GM19240 (cell line): Measurements from ENCODE around the gene SLC7A4.

Experiments
- DNase-seq: peaks from one replicate; pipeline ENCODE4 v3.0.0; 2011; ENCODE audit warnings: low spot score; ENCODE audit not compliant: insufficient read length

The SLC7A4 gene

DNA sequence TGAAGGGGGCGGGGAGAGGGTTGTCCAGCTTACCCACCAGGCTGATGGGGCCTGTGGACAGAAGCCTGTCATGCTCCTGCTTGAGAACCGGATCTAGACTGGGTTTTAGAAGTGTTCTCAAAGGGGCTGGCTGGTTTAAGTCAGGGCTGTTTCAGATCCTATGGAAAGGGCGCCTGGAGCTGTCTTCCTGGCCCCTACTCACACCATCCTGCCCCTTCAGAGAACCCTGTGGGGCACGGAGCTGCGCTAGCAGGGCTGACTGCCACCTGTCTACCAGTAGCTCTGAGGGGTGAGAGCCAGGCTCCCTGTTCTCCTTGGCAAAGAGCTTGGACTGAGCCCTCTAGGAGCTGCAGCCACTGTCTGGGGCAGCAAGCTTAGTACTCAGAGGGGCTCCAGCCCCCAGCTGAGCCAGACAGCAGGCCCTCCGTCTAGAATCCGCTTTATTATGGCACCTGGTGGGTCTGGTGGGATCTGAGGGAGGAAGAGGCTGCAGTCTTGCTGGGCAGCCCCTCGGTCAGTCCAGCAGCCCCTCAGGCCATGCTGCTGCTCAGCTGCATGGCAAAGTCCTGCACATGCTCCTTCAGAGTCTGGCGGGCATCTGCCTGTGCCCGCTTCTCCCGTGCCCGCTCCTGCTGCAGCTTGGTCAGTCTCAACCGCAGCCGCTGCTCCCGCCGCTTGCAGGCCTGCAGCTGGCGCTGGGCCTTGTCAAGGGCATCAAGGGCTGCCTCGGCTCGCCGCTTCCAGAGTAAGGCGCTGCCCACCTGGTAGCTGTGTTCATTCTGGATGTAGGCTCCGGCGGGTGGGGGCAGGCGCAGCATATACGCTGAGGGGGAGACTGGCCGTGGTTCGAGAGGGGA, 32.8 kb downstream of the SLC7A4 start:
- DNase-seq = no peak

DNA sequence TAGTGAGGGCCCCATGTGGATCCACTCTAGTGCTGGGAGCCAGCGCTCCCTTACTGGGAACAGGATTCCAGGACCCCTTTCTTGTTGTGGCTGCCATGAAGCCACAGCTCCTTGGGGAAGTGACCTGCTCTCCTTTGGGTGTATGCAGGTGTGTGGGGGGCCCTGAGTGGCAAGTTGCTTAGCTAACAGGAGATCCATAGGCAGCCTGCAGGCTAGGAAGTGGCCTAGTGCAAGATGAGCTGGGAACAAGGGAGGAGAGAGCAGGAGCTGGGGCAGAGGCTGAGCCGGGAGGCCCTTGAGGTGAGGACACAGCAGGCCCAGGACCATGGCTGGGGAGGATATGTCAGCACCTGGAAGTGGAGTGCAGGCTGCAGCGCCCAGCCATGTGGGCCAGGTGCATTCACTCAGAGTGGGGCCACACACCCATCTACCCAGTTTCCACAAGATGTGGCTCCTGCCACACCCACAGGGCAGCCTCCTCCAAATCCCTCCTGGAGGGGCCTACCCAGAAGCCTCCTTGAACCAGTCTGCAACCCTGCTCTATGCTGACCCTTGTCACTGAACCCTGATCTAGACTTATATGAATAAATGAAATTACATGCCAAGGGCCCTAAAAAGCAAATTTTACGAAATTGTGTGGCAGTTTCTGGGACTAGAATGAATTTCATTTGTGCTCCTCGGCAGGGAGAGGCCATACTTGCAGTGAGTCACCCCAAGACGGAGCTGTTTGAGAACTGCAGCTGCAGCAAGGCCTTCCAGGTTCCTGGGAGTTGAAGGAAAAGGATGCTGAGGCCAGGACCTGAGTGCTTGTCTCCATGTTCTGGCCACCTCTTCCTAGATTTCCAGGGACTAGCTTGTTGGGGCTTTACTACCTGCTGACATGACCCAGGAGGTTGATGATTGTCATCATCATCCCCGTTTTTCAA, 33.7 kb downstream of the SLC7A4 start:
- DNase-seq = no peak

DNA sequence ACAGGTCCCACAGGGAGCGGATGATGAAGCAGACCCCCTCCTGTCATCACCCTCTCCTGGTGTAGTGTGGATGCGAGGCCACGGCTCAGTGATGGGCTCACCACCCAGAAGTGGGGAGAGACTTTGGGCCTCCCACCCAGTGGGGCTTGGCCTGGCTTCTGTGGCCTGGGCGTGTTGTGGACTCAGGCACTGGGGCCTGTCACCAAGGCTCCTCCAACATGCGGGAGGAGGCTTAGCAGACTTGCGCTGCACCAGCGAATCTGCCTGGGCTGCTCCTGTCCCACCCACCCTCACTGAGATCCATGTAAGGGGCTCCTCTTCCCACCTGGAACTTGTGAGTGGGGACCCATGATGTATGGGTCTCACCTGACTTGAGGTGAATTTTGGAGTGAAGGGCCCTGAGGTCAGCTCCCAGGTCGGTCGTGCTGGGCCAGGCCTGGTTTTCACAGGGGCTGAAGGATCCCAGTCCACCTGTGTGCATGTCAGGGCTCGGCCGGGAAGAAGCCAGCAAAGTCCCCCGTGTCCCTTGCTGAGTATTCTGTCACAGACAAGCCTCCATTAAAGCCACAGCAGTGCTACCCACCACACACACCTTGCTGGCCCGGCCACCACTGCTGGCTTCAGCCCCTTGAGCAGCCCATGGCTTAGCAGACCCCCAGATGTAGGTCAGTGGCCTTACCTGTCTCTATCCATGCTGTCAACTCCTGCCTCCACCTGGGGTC, 34.7 kb downstream of the SLC7A4 start:
- no peak for DNase-seq

DNA sequence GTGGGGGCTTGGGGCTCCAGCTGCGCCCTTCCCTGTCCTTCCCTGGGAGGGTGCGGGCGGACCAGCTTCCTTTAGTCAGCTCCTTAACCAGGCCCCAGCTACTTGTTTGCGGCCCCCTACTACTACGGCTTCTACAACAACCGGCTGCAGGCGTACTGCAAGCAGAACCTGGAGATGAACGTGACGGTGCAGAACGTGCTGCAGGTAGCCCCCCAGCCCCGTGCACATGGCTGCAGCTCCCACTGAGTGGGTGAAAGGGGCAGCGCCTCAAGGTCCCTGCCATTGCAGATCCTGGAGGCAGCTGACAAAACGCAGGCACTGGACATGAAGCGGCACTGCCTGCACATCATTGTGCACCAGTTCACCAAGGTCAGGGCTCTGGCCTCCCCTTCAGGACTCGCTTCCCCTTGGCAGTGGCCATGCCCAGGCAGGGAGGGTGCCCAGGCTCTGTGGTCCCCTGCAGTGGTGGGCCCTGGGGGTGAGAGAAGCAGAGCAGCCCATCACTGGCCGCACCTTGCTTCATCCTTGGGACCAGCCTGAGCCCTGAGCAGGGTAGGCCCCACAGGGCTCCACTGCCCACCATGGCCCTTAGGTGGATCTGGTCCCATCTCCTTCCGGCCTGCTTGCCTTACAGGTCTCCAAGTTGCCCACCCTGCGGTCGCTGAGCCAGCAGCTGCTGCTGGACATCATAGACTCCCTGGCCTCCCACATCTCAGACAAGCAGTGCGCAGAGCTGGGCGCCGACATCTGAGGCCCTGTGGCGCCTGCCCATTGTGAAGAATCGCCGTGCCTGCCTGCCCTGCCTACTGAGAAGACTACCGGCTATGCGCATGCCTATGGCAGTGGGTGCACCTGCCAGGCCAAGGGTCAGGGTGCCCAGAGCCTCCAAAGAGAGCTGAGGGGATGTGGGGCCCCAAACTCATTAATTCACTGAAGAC, 35.5 kb downstream of the SLC7A4 start:
- DNase-seq = no peak

DNA sequence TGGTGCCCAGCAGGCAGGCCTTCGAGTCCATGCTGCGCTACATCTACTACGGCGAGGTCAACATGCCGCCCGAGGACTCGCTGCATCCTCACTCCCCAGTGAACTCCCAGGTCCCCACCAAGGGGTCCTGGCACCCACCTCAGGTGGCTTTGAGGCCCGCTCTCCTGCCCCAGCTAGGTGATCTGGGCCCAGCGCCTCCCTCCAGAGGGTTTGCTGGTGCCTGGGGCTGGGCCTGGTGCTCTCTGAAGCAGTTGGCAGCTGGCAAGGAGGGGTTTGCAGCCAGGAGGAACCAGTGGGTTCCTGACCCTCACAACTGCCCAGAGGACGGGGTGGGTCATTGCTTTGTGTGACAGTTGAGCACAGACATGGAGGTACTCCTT, 36.3 kb downstream of the SLC7A4 start:
- no peak for DNase-seq

DNA sequence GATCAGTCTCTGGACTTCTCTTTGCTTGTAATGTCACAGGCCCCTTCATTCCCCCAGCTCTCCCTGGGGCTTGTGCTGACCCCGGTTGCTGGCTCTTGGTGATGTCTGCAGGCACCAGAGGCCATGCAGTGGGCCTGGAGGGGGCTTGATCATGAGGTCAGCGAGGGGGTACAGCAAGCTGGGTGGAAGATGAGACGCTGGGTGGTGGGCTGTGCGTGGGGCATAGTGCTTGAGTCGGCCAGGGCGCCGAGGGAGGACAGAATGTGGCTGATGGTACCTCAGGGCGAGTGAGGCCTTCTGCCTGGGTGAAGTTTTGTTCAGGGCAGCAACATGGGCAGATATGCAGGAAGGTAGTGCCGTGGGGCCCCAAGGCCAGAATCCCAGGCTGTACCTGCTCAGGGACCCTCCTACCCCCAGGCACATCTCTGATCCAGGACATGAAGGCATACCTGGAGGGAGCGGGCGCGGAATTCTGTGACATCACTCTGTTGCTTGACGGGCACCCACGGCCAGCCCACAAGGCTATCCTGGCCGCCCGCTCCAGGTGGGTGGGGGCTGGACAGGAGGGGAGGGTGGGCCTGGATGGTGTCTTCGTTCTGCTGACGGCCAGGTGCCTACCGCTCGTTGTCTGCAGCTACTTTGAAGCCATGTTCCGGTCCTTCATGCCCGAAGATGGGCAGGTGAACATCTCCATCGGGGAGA, 36.9 kb downstream of the SLC7A4 start:
- no peak for DNase-seq

DNA sequence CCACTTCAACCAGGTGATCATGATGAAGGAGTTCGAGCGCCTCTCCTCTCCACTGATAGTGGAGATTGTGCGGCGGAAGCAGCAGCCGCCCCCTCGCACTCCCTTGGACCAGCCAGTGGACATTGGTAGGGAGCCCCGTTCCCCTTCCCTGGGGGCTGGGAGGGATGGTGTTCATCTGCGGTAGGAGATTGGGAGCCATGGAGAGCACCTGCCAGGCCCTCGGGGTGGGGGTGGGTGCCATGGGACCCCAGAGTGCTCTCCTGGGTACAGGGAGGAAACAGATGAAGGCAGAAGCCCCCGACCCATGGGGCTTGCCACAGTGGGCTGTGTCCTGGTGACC, 37.5 kb downstream of the SLC7A4 start:
- DNase-seq = no peak

DNA sequence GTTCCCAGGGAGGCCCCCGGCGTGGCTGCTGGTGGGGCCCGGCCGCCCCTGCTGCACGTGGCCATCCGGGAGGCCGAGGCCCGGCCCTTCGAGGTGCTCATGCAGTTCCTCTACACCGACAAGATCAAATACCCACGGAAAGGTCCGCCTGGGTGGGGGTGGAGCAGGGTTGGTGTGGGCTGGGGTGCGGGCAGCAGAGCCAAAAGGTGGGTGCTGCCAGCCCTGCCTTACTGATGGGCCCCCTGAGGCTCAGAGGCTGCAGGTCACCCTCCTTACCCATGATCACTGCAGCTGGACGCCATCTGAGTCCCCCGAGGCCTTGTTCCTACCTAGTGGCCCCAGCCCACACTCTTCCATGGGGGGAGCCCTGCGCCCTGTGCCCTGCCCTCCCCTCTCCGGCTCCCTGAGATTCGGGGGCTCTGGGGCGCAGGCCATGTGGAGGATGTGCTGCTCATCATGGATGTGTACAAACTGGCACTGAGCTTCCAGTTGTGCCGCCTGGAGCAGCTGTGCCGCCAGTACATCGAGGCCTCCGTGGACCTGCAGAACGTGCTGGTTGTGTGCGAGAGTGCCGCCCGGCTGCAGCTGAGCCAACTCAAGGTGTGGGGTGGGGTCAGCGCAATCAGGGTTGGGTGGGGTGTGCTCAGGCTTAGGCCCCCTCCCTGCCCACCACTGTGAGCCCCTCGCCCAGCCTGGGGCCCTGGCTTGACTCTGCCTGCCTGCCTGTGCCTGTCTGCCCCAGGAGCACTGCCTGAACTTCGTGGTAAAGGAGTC, 38.0 kb downstream of the SLC7A4 start:
- no peak for DNase-seq

DNA sequence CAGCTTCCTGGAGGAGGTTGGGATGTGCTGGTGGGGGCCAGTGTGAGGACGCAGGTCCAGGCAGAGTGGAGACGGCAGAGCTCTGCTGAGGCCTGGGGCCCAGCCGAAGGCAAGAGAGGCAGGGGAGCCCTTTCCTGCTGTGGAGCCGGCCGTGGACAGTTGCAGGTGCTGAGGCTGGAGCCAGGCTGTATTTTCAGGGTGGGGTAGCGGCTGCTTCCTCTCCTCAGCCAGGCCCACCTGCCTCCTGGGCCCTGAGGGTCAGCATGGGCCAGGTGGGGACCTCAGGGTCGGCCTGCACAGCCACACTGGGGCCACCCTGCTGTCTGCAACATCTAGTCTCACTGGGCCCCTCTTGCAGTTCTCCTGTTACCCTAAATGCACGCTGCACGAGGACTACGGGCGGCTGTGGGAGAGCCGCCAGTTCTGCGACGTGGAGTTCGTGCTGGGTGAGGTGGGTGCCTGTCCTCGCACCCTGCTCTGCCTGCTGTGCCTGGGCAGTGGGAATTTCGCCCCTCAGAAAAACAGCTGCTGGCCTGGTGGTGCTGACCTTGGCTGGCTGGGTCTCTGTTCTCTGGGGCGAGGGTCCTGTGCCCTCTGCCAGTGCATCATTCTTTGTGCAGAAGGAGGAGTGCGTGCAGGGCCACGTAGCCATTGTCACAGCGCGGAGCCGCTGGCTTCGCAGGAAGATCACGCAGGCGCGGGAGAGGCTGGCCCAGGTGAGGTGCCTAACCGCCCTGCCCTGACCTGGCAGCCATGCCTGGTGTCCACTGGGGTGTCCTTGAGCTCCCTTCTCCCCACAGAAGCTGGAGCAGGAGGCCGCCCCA, 38.8 kb downstream of the SLC7A4 start:
- no peak for DNase-seq

DNA sequence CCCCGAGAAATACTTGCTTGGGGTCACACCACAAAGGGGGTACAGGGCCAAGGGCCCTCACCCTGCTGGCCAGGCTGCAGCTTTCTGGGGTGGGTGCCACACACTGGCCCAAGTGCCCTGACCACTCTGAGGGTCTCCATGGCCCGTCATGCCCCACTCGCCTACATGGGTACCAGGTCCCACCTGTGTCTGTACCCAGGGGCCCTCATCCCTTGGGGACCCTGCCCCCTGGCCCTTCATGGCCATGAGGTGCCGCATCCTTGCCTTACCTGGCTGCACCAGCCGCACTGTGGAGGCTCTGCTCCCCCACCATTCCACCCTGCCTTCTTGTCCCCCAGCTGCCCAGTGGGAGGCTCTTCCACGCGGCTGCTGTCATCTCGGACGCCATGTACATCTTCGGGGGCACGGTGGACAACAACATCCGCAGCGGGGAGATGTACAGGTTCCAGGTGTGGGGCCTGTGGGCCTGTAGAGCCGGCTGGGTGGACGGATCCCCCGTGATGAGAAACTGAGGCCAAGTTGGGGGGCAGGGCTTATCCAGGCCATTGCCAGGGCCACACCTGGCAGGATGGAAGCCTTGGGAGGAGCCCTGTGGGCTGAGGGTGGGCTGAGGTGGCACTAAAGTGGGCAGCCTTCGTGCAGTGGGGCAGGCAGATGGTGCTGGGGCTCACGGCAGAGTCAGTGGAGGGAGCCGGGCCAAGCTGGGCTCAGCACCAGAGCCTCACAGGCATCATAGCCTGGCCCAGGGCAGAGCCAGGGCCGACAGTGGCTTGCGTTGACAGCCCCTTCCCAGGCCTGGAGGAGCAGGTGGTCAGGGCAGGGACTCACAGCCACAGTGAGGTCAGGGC, 39.7 kb downstream of the SLC7A4 start:
- no peak for DNase-seq

DNA sequence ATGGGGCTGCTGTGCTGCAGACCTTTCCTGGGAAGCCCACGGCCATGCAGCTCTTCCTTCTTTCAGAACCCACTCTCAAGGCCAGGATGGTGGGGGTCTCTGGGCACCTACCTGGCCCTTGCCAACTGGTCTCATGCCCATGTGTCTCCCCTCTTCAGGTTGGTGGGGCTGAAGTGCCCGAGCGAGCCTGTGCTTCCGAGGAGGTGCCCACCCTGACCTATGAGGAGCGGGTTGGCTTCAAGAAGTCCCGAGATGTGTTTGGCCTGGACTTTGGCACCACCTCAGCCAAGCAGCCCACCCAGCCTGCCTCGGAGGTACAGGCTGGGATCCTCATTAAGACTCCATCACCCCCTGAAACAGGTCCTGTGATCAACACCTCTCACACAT, 40.3 kb downstream of the SLC7A4 start:
- DNase-seq = no peak

DNA sequence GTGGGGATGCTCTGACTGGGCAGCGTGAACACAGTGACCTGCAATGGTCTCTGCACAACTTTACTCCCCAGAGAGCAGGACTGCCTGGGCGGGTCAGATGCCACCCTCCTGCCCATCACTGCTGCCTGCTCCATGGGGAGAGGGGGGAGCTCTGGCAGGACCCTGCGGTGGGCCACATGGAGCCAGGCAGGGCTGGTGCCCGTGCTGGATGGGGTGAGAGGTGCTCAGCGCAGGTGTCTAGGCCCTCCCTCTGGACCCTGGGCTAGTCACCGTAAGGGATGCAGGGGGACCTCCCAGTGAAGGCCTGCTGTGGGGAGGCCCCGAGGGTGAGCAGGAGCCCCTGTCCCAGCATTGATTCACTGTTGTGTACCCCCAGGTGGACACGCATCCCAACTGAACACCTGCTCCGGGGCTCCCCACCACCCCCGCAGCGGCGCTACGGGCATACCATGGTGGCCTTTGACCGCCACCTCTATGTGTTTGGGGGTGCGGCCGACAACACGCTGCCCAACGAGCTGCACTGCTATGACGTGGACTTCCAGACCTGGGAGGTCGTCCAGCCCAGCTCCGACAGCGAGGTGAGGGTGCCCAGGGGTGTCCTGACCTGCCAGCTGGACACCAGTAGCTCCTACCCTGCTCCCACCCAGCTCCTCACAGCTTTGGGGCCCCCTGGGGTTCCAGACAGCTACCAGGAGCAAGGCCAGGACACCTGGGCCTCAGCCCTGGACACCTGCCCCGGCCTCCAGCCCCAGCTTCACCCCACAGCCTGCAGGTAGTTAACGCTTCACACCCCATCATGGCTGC, 40.9 kb downstream of the SLC7A4 start:
- DNase-seq = no peak

DNA sequence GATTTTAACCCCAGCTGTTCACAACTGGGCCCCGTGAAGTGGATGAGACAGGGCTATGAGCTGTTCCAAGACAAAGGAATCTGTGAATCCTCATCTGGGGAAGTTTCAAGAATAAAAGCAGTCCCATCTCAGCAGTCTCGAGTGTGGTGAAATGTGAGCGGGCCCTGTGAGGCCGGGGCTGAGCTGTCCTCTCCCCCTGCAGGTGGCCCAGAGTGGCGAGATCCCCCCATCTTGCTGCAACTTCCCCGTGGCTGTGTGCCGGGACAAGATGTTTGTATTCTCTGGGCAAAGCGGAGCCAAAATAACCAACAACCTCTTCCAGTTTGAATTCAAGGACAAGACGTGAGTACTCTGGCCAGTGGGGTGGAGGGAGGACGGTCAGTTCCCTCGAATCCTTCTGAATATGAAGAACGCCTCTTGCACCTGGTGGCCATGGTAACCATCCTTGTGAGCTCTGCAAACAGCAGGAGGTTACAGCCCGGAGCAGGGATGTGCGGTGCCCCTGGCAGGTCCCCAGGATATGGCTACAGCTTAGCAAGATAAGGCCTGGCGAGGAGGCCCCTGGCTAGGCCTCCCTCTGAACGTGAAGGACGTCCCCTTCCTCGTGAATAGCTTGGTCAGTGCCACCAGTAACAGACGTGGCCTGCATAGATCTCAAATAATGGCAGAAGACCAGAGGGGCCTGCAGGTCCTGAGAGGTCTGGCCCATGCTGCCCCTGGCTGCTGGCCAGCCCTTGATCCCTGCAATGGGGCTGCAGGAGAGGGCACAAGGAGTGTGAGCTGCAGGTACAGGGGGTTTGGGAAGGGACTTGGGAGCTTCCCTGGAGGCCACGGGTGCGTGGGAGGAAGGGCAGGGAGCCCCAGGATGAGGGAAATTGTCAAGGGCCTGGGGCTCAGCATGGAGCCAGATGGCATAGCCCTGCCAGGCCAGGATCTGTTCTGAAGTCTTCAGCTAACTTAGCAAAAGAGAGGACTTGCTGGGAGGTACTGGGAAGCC, 41.9 kb downstream of the SLC7A4 start:
- no peak for DNase-seq

DNA sequence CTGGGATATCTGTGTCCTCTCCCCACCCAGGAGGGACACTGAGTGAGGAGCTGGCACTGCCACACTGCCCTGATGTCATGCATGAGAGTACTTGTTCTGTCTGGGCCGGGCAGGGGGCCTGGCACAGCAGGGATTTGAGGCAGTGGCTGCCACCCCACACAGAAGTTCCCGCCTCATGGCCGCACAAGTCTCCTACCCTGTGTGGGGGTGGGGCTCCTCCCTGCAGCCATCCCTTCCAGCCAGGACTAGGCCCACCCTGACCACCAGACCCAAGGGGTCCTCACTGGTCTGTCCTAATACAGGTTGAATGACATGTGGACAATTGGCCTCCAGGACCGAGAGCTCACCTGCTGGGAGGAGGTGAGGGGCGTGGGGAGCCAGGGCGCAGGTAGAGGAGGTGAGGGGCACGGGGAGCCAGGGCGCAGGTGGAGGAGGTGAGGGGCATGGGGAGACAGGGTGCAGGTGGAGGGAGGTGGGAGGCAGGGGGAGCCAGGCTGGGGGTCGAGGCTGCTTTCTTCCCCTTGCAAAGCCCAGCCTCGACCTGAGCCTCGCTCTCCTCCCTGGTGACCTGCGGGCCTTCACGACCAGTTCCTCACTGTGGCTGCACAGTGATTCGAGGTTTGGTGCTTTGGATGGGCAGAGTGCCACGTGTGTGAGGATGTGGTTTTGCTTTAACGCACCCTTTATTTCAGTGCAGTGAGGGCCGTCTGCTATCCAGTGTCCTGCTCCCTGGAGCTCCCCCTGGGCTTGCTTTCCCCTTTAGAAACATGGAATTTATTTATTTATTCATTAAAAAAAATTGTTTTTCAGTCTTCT, 42.8 kb downstream of the SLC7A4 start:
- no peak for DNase-seq
